Measurements from ENCODE around the gene CMTM1.
"Not testable (repeated sequence)": the region's sequence is repeated elsewhere in the genome, so short reads cannot be mapped to it uniquely, and the experiment has no call there.

The CMTM1 gene

DNA sequence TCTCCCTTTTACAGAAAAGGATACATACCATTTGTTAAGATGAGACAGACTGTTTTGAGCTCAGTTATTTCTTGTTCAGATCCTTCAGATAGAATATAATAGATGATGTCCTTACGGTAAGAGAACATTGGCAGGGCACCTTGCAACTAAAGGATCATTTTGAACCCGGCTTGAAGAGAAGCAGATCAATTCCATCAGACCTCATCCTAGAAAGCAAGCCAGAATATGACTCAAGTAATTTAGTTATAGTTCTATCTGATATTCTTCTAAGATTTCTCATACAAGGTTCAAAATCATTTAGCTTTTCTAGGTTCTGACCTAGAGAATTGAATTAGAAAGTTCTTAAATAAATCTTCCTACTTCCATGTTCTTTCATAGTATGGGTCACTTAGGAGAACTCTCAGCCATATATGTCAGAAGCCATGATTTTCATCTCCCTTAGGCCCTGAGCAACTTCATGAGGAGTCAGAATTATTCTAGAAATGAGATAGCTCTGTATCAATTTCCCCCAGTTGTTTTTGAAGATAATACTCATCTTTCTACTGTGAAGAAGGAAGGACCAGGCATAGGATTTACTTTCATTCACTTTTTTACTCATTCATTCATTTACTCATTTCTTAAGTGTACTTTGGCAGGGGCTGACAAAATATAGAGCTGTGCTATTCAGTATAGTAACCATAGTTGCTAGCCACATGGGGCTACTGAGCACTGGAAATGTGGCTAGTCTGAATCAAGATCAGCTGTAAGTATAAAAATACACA, 2.5 kb upstream of the CMTM1 start:
- no peak for DNase-seq

DNA sequence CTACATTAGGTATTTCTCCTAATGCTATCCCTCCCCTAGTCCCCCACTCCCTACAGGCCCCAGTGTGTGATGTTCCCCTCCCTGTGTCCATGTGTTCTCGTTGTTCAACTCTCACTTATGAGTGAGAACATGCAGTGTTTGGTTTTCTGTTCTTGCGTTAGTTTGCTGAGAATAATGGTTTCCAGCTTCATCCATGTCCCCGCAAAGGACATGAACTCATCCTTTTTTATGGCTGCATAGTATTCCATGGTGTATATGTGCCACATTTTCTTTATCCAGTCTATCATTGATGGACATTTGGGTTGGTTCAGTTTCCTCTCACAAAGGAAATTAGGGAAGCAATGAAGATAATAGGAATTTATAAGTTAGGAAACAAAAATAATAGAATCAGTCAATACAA, 1.0 kb downstream of the CMTM1 start:
- DNase-seq: not testable (repeated sequence)

DNA sequence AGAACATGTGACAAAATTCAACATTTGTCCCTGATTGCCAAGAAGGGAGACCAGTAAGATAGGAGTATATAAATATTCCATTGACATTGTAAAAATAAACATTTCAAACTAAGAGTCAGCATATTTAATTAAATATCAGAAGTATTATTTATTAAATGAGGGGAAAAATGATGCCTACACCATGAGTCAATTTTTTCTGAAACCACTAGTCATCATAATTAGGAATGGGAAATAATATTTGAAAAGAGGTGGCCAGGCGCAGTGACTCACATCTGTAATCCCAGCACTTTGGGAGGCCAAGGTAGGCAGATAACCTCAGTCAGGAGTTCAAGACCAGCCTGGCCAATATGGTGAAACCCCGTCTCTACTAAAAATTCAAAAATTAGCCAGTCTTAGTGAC, 2.1 kb downstream of the CMTM1 start:
- no peak for DNase-seq

DNA sequence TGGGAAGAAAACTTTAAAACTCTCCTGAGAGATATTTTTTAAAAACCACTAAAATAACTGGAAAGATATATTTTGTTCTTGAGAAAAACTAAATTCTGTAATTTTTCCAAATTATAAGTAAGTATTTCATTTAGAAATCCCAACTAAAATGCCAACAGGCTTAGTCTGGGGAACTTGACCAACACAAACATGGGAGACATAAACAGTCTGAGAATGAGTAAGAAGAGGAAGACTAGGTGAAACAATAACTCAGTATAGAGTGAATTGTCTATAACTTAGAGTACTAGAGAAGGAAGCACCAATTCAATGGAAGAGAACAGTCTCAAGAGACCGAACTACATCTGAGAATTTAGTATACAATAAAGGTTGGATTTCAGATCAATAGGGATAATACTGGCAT, 2.9 kb downstream of the CMTM1 start:
- DNase-seq: no peak

DNA sequence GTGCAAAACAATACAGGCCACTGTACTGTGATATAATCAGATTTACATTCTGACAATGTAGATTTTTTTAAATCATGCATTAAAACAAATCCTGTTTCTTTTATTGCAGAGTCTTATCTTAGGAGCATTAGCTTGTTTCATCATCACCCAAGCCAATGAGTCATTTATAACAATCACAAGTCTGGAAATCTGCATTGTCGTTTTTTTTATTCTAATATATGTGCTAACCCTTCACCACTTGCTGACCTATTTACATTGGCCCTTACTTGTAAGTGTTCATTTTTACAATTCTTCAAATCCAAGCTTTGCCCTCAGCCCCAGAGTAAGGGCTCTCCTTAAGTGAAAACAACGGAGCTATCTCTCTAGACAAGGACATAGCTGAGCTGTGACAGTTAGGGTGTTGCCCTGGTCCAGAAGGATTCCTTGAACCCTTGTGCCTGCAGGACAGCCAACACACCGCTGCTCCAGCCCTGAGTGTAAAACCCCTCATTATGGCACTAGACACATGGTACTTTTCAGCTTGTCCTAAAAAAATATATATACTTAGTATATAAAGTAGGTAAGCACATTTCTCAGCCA, 3.7 kb downstream of the CMTM1 start:
- DNase-seq: no peak

DNA sequence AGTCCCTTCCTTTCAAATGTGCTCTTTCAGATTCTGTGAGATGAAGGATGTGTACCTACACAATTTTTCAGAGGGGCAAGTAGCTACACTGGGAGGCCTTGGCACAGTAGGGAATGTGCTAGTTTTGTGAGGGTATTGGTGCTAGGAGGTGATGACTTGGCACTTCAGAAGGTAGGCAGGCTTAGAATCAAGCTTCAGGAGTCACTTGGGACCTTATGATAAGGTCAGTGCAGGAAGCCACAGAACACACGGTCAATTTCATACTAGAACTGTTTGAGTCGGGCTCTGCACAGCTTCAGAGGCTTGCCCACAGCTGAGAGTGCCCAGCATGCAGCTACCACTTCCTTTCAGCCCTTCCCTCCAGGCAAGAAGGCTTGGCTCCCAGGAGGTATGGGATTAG, 6.1 kb downstream of the CMTM1 start:
- no peak for DNase-seq

DNA sequence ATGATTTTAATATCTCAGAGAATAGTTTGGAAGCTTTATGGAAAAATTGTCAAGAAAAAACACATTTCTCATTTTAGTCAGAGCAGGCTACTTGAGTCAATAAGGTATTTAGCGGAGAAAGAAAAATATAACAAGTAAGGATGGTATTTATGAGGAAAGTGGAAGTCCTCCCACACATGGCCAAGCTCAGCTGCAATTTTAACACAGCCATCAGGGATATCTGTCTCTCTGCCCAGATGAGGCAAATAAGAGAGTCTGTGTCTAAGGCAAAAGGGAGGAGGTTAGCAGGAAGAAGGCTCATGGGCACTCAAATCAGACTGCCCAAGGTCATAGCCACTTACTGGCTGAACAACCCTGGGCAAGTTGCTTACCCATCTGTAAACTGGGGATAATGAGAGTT, 7.8 kb downstream of the CMTM1 start:
- no peak for DNase-seq

DNA sequence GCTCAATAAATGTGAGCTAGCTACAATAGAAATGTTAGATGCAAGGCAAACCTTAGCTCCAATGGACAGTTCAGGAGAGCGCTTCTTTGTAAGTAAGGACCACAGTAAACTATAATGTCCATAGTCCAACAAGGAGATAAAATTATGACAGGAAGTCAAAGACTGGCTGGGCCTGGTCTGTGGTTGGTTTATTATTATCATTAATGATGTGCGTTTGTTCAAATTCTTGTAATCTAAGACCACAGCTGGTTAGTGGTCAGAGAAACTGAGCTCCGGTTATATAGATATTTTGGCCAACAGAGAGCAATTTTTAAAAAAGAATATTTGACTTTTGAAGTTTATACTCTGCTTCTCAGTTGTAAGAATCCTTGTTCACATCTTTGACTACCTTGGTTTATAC, 8.3 kb downstream of the CMTM1 start:
- DNase-seq: no peak

DNA sequence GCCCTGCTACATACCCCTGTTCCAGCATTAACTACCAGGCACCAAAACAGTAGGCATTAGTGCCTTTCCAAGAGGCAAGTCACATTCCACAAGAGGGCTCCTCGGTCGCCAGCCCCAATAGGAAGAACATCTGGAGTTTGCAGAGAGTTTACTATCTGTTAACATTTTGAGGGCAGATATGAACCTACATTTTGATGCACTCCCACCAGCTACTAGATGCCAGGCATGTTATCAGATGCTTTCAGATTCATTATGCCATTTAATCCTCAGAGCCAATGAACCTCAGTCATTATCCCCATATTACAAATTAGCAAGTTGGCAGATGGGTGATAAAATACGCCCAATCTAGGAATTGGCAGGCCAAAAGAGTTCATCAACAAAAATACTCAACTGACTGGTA, 8.8 kb downstream of the CMTM1 start:
- no peak for DNase-seq

DNA sequence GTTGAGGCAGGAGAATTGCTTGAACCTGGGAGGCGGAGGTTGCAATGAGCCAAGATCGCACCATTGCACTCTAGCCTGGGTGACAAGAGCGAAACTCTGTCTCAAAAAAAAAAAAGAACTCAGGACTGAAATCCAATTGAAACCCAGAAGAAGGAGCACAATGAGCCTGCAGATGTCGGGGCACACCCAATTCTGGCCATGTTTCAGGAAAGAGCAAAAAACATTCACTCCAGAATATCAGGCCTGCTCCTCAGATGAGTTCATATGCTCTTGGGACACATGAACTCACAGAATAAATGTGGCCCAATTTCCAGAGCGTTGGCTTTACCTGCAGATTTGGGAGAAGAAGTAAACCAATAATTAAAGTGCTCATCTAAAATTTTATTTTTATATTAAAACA, 10.1 kb downstream of the CMTM1 start:
- DNase-seq: no peak

DNA sequence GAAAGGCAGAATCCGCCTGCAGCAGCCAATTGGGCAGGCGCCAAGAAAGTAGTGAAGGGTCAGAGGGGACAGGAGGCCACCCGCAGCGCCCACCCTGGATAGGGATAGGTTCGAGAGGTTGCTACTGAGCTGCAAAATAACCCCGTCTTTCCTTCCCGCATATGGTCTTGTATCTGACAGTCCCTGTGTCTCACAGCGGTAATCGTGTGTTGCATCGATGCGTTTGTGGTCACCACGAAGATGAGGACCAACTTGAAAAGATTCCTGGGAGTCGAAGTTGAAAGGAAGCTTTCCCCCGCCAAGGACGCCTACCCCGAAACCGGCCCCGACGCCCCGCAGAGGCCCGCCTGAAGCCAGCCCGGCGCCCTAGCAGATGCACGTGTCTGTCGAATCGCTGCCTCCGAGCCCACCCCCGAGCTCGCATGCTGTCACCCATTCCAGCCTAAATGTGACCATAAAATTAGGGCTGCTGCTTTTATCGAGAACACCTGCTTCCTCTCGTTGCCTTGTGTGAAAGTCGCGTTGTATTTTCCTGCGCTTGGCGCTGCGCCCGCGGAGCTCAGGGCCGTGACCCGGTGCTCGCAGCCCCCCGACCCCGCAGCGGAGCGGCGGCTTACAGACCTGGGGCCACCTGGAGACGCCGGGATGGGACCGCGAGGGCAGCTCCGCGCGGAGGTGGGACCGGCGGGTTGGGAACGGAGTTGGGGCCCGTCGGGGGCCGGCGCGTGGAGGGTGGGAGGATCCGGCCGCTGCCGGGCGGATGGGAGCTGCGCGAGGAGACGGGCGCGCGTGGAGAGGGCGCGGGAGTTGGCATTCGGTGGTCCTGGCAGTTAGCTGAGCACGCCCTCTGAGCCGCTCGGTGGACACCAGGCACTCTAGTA, 12.7 kb downstream of the CMTM1 start, which contains the start of gene CMTM2:
CMTM2 (plus strand) TSS at position 813 of the 881 bp plus-strand sequence. CDS start 145 bp downstream, outside the sequence.
- no peak for DNase-seq

DNA sequence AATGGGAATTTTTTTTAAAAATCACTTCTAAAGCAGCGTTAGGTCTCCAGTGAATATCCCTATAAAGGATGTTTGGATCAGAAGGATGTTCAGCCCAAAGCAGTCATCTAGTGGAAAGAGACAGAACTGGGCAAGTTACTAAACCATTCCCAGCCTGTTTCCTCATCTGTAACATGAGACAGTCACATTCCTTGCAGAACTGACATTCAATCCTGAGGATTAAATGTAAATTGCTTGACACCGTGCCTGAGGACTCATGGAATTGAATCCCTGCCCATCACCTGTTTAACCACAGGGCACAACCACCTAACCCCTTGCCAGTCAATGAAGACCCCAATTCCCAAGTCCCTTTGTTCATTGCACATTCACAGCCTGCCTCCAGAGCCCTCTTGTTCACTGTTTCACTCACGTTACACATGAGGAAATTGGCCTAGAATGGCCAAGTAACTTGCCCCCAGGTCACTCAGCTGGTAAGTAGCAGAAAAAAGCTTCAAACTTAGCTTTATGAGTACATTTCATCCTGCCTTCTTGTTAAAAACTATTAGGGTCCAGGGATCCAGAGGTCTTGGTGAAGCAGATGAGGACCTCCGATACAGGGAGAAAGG, 14.5 kb downstream of the CMTM1 start:
- DNase-seq: no peak

DNA sequence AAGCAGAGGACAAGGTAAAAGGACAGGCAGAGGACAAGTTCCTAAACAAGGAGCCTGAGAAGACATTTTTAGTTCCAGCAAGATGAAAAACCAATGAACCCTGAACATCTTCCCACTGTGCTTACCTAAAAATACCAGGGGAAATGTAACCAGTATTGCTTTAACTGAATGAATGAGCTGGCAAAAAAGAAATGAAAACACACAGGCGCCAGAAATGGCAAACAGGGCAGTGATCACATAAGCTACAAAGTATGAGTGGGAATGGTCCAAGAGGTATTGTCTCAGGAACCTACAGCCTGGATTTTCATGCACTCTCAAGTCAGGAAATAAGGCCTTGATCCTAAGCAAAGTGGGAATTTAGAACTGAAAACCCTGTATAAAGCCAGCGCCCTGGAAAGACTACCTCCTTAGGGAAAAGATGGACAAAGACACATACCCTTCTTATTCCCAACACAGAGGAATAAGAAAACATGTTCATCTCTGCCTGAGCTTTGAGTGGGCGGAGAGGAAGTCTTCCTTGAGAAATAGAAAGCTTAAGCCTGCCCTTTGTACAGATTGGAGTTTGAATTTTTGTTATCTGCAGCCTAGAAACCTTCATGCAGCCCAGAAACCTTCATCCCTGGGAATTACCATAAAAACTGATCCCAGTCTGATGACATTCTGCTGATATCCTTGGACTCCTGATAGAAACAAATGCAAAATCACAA, 15.2 kb downstream of the CMTM1 start:
- no peak for DNase-seq

DNA sequence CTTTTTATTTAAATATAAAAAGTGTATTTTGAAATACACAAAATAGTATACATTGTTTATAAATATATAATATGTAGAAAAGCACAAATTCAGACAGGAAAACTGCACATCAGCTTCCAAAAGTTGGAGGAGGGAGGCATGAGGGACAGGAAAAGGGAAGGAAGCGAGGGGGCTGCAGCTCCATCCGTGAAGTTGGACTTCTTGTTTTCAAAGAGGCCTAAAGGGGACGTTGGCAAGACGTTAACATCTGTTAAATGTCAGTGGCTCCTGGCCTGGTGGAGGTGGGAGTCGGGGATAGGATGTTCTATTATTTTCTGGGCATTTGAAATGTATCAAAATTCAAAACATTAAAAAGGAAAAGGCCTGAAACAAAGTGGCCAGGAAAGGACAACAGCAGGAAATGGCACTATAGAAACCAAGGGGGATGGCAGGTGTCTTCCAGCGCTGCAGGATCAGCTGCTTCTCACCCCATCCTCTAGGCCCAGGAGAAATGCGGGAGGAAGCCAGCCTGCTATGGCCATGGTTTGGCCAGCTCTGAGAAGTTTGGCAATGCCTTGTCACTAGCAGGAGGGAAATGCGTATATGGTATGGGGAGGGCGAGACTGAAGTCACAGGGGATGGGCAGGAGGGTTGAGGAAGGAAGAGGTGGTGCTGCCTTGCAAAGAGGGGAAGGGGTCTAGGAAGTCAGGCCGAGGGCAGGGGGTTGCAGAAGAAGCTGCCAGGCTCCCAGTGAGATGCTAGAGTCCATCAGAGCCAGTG, 19.4 kb downstream of the CMTM1 start:
- no peak for DNase-seq

DNA sequence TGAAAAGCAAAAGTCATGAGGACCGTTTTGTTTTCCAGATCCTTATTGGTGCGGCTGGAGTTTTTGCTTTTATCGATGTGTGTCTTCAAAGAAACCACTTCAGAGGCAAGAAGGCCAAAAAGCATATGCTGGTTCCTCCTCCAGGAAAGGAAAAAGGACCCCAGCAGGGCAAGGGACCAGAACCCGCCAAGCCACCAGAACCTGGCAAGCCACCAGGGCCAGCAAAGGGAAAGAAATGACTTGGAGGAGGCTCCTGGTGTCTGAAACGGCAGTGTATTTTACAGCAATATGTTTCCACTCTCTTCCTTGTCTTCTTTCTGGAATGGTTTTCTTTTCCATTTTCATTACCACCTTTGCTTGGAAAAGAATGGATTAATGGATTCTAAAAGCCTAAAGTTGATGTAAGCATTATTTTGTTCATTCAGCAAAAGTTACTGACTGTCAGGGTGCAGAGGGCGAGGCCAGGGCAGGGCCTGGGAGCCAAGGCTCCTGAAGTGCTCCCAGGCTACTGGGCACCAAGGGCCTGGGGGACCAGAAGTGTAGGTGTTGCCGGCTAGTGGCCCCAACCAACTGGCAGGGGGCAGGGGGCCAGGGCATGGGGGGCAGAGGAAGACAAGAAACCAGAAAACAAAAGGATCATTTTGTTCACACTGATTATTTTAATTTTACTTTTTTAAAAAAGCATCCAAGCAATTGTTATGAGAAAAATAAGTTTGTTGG, 21.8 kb downstream of the CMTM1 start:
- no peak for DNase-seq

DNA sequence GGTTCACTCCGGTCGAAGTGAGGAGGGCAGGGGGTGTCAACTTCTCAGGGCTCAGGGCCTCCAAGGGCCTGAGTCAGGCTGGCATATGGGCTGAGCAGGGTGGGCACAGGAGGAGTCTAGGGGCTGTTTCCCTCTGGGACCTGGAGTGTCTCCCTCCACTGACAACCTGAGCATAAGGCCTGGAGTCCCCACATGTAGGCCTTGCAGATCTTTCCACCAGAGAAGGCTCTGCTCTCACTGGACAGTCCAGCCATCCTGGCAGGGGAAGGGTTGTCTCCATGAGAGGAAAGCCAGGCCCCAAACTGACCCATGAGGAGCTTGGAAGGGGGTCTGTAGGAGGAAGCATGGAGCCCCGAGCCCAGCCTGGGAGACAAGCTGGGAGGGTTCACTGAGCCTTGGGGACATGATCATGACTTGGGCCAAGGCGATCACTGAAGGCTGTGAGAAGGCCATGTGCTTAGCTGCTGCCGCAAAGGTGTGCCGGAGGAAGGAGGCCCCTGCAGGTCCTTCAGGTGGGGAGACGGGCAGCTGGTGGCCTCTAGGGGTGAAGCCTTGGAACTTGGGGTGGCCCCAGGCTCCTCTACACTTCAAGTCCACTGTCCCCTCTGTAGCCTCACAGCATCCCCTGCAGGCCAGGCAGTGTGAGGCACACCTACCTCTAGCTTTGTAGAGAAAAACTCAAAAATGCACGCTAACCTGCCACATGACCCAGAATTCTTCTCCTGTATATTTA, 22.9 kb downstream of the CMTM1 start:
- DNase-seq: no peak

DNA sequence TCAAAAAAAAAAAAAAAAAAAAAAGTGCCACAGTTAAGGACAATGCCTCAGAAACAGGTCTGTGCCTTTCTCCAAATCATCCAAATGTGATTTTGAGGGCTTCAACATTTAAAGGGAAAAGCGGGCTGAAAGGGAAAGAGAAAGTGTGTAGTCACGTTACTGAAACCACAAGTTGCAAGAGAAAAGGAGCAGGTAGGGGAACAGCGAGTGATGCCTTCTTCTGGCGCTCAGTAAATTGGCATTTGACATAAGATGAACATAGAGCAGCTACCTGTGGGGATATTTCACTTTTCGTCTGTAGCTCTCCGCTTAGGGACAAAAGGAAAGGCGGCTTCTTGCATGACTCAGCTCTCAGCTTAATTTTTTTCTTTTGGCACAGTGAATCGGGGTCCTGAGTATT, 24.1 kb downstream of the CMTM1 start:
- DNase-seq: no peak

DNA sequence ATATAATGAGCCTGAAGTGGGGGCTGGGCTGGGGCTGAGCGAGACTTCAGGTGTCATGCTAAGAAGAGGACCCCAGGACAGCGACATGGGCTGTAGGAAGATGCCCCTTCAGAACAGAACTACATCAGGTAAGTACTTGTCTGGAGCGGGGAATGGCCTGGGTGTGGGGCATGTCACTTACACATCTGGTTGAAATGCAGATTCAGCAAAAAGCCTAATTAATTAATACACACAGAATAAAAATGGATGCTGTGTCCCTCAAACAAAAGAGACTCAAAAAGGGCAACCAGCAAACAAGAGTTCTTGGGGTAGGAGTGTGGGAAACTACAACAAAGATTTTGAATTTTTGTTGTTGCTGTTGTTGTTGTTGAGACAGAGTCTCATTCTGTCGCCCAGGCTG, 24.8 kb downstream of the CMTM1 start:
- DNase-seq: no peak

DNA sequence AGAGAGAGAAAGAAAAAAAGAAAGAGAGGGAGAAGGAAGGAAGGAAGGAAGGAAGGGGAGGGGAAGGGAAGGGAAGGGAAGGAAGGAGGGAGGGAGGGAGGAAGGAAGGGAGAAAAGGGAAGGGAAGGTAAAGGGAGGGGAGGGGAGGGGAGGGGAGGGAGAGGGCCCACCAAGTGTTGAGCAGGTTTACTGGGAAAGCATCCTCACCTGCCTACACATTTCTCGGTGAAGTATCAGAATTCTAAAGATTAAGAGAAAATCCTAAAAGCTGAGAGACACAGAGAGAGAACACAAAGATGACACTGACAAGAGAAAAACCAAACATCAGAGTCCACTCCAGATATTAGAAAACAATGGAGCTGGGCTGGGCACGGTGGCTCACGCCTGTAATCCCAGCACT, 26.0 kb downstream of the CMTM1 start:
- no peak for DNase-seq

DNA sequence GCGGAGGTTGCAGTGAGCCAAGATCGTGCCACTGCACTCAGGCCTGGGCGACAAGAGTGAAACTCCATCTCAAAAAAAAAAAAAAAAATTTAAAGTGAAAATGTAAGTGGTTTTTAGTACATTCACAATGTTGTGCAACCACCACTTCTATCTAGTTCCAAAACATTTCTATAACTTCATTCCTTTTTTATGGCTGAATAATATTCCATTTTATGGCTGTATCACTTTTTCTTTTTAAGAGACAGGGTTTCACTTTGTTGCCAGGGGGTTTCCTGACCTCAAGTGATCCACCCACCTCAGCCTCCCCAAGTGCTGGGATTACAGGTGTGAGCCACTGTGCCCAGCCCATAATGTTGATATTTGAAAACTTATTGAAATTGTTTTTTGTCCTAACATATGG, 26.6 kb downstream of the CMTM1 start:
- no peak for DNase-seq

DNA sequence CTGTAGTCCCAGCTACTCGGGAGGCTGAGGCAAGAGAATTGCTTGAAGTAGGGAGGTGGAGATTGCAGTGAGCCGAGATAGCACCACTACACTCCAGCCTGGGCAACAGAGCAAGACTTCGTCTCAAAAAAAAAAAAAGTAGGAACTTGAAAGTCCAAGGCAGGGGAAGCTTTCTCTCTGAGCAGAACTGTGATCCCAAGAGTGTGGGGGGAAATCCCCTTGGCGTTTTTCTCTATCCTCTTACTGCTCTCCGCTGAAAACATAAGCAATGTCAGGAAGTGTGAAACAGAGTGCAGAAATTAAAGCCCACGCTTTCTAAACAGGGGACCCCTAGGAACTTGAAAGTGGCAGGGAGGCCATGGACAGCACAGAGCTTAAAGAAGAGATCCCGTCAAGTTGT, 28.5 kb downstream of the CMTM1 start:
- no peak for DNase-seq

Data from DMS153 (cell line).